ENCODE measurements around the gene HORMAD2. TPM values are rescaled to one million over a fixed set of nuclear protein-coding genes. Genes with fewer than 3 reads are reported as not detected.

Gene HORMAD2
- total and polyA plus RNA-seq, 9 of the 15 experiments (the other 6 are each of a cell fraction or from before 2014, with no cell fraction given) = not detected

DNA sequence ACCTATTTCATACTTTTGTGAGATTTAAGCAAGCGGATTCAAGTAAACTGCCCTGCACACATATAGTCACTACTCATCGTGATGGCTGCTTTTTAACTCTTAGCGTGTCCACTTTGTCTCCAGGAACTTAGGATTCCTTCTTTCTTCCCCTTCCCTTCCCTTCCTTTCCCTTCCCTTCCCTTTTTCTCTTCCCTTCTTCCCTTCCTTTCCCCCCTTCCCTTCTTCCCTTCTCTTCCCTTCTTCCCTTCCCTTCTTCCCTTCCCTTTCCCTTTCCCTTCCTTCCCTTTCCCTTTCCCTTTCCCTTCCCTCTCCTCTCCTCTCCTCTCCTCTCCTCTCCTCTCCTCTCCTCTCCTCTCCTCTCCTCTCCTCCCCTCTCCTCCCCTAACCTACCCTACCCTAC lies 100.4 kb downstream of the HORMAD2 start (continued):
- TF ChIP-seq, protein P1, sequence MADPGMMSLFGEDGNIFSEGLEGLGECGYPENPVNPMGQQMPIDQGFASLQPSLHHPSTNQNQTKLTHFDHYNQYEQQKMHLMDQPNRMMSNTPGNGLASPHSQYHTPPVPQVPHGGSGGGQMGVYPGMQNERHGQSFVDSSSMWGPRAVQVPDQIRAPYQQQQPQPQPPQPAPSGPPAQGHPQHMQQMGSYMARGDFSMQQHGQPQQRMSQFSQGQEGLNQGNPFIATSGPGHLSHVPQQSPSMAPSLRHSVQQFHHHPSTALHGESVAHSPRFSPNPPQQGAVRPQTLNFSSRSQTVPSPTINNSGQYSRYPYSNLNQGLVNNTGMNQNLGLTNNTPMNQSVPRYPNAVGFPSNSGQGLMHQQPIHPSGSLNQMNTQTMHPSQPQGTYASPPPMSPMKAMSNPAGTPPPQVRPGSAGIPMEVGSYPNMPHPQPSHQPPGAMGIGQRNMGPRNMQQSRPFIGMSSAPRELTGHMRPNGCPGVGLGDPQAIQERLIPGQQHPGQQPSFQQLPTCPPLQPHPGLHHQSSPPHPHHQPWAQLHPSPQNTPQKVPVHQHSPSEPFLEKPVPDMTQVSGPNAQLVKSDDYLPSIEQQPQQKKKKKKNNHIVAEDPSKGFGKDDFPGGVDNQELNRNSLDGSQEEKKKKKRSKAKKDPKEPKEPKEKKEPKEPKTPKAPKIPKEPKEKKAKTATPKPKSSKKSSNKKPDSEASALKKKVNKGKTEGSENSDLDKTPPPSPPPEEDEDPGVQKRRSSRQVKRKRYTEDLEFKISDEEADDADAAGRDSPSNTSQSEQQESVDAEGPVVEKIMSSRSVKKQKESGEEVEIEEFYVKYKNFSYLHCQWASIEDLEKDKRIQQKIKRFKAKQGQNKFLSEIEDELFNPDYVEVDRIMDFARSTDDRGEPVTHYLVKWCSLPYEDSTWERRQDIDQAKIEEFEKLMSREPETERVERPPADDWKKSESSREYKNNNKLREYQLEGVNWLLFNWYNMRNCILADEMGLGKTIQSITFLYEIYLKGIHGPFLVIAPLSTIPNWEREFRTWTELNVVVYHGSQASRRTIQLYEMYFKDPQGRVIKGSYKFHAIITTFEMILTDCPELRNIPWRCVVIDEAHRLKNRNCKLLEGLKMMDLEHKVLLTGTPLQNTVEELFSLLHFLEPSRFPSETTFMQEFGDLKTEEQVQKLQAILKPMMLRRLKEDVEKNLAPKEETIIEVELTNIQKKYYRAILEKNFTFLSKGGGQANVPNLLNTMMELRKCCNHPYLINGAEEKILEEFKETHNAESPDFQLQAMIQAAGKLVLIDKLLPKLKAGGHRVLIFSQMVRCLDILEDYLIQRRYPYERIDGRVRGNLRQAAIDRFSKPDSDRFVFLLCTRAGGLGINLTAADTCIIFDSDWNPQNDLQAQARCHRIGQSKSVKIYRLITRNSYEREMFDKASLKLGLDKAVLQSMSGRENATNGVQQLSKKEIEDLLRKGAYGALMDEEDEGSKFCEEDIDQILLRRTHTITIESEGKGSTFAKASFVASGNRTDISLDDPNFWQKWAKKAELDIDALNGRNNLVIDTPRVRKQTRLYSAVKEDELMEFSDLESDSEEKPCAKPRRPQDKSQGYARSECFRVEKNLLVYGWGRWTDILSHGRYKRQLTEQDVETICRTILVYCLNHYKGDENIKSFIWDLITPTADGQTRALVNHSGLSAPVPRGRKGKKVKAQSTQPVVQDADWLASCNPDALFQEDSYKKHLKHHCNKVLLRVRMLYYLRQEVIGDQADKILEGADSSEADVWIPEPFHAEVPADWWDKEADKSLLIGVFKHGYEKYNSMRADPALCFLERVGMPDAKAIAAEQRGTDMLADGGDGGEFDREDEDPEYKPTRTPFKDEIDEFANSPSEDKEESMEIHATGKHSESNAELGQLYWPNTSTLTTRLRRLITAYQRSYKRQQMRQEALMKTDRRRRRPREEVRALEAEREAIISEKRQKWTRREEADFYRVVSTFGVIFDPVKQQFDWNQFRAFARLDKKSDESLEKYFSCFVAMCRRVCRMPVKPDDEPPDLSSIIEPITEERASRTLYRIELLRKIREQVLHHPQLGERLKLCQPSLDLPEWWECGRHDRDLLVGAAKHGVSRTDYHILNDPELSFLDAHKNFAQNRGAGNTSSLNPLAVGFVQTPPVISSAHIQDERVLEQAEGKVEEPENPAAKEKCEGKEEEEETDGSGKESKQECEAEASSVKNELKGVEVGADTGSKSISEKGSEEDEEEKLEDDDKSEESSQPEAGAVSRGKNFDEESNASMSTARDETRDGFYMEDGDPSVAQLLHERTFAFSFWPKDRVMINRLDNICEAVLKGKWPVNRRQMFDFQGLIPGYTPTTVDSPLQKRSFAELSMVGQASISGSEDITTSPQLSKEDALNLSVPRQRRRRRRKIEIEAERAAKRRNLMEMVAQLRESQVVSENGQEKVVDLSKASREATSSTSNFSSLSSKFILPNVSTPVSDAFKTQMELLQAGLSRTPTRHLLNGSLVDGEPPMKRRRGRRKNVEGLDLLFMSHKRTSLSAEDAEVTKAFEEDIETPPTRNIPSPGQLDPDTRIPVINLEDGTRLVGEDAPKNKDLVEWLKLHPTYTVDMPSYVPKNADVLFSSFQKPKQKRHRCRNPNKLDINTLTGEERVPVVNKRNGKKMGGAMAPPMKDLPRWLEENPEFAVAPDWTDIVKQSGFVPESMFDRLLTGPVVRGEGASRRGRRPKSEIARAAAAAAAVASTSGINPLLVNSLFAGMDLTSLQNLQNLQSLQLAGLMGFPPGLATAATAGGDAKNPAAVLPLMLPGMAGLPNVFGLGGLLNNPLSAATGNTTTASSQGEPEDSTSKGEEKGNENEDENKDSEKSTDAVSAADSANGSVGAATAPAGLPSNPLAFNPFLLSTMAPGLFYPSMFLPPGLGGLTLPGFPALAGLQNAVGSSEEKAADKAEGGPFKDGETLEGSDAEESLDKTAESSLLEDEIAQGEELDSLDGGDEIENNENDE (IDR thresholded peaks at IDR 0.05; ENCODE audit: low read depth, low read length) = no peak
- no peak for TF ChIP-seq MGA (IDR thresholded peaks at IDR 0.05)
- no peak for TF ChIP-seq HMBOX1 (IDR thresholded peaks at IDR 0.05)
